ENCODE measurements around the gene ORC1. TPM values are rescaled to one million over a fixed set of nuclear protein-coding genes. Genes with fewer than 3 reads are reported as not detected.

Gene ORC1
- 4.4 to 4.7 TPM (median 4.5 TPM) in 3 replicates for total RNA-seq

- H3K27ac Mint-ChIP-seq = peak within 1 kb of the TSS; percentile 99
- no peaks in the 10 kb centered on the region for H3K9me3 Mint-ChIP-seq
- peak; percentile 95 for DNase-seq (ENCODE audit: low spot score in 2 of 2, unreplicated experiment in 2 of 2)
- H3K27me3 Mint-ChIP-seq (ENCODE audit: low read depth) = no peaks in the 10 kb centered on the region
- peaks cover 28% of the 10 kb centered on the region for H3K4me1 Mint-ChIP-seq
- H3K4me3 Mint-ChIP-seq = peak within 1 kb of the TSS; percentile 100
- TF ChIP-seq, protein P1, sequence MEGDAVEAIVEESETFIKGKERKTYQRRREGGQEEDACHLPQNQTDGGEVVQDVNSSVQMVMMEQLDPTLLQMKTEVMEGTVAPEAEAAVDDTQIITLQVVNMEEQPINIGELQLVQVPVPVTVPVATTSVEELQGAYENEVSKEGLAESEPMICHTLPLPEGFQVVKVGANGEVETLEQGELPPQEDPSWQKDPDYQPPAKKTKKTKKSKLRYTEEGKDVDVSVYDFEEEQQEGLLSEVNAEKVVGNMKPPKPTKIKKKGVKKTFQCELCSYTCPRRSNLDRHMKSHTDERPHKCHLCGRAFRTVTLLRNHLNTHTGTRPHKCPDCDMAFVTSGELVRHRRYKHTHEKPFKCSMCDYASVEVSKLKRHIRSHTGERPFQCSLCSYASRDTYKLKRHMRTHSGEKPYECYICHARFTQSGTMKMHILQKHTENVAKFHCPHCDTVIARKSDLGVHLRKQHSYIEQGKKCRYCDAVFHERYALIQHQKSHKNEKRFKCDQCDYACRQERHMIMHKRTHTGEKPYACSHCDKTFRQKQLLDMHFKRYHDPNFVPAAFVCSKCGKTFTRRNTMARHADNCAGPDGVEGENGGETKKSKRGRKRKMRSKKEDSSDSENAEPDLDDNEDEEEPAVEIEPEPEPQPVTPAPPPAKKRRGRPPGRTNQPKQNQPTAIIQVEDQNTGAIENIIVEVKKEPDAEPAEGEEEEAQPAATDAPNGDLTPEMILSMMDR (IDR thresholded peaks at IDR 0.05; ENCODE audit: unreplicated experiment) = peak; percentile 48
- peaks cover 26% of the 10 kb centered on the region for H3K36me3 Mint-ChIP-seq
Measured at GRCh38 chr1:52404116-52404974, at the start of gene ORC1, which contains the start of gene PRPF38A. Gene ORC1, minus strand, starts transcription at chr1:52404423. Its CDS starts 2,200 bp downstream, at chr1:52402223. Gene PRPF38A, plus strand, starts transcription at chr1:52404602. Its CDS starts 148 bp downstream, at chr1:52404750.

- Mint-ChIP-seq H3K27me3 (ENCODE audit: low read depth) (no peaks in the 10 kb centered on the region), H3K36me3 (peaks cover 33% of the 10 kb centered on the region), H3K9me3 (no peaks in the 10 kb centered on the region), H3K4me1 (no peaks in the 10 kb centered on the region), H3K27ac (peak overlapping the region; percentile 25), H3K4me3 (no peak overlapping the region)
- no peak for DNase-seq (ENCODE audit: low spot score in 2 of 2, unreplicated experiment in 2 of 2)
- TF ChIP-seq, protein P1 (IDR thresholded peaks at IDR 0.05; ENCODE audit: unreplicated experiment) = no peak
Measured at GRCh38 chr1:52444463-52444862, 40.2 kb upstream of the ORC1 start.

- Mint-ChIP-seq H3K27ac (no peak overlapping the region), H3K36me3 (peaks cover 44% of the 10 kb centered on the region), H3K4me1 (no peaks in the 10 kb centered on the region), H3K27me3 (ENCODE audit: low read depth) (no peaks in the 10 kb centered on the region), H3K4me3 (no peak overlapping the region), H3K9me3 (no peaks in the 10 kb centered on the region)
- no peak for DNase-seq (ENCODE audit: low spot score in 2 of 2, unreplicated experiment in 2 of 2)
- TF ChIP-seq, protein P1 (IDR thresholded peaks at IDR 0.05; ENCODE audit: unreplicated experiment) = no peak
Measured at GRCh38 chr1:52439976-52440375, 35.8 kb upstream of the ORC1 start.

DNA sequence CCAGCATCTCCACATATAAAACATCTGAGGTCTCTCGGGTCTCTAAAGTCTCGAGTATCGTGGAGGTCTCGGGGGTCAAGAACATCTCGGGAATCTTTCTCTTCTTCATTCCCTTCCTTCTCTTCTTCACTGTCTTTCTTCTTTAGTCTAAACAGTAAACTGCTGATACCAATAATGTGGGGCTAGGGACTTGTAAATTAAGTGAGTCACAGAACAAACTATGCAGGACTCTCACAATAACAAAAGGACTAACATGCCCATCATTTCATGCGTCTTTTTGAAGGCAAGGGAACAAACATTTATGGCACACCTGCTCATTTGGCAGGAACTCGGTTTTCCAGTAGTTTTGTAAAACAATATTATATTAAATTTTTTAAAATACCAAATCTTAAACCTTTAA, 32.6 kb upstream of the ORC1 start:
- TF ChIP-seq, protein P1 (IDR thresholded peaks at IDR 0.05; ENCODE audit: unreplicated experiment) = no peak
- H3K27ac Mint-ChIP-seq = no peak overlapping the region
- H3K4me3 Mint-ChIP-seq = no peak overlapping the region
- no peaks in the 10 kb centered on the region for H3K27me3 Mint-ChIP-seq (ENCODE audit: low read depth)
- H3K9me3 Mint-ChIP-seq = no peaks in the 10 kb centered on the region
- no peaks in the 10 kb centered on the region for H3K4me1 Mint-ChIP-seq
- H3K36me3 Mint-ChIP-seq = peaks cover 43% of the 10 kb centered on the region
- DNase-seq (ENCODE audit: low spot score in 2 of 2, unreplicated experiment in 2 of 2) = no peak

DNA sequence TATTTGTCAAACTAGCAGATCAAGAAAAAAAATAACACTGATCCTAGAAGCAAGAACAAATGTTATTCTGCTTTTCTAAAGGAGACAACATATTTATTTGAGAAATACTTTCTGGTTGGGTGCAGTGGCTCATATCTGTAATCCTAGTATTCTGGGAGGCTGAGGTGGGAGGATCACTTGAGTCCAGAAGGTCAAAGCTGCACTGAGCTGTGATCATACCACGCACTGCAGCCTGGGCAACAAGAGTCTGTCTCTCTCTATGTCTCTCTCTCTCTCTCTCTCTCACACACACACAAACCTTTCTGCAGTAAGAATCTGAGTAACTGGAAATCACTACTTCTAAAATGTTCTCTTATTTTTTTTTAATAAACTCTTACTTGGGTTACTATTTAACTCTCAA, 31.4 kb upstream of the ORC1 start:
- Mint-ChIP-seq H3K9me3 (no peaks in the 10 kb centered on the region), H3K27me3 (ENCODE audit: low read depth) (no peaks in the 10 kb centered on the region), H3K4me3 (no peak overlapping the region), H3K27ac (no peak overlapping the region), H3K36me3 (peaks cover 49% of the 10 kb centered on the region), H3K4me1 (no peaks in the 10 kb centered on the region)
- no peak for DNase-seq (ENCODE audit: low spot score in 2 of 2, unreplicated experiment in 2 of 2)
- TF ChIP-seq, protein P1 (IDR thresholded peaks at IDR 0.05; ENCODE audit: unreplicated experiment) = no peak

Measured in mesothelial cell of epicardium (in vitro differentiated cells).